ENCODE data around the gene C12orf75.
"Not testable (repeated sequence)": the region's sequence is repeated elsewhere in the genome, so short reads cannot be mapped to it uniquely, and the experiment has no call there.

Gene C12orf75

DNA sequence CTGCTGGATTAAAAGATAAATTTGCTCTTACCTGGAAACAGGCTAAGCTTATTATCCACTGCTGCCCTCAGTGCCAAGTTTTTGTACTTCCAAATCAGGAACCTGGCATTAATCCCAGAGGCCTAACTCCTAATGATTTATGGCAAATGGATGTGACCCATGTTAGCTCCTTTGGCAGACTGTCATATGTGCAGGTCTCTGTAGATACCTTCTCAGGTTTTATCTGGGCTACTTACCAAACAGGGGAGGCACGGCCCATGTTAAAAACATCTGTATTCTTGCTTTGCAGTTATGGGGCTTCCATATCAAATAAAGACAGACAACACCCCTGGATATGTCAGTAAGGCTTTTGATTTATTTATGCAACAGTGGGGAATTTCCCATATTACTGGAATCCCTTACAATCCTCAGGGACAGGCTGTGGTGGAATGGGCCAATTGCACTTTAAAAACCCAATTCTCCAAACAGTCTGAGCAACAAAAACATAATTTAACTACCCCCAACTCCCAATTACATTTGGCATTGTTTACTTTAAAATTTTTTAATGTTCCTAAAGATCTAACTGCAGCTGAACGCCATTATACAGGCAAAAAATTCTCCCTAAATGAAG lies 19.9 kb upstream of the C12orf75 start:
- peak; percentile 71 for DNase-seq

- DNase-seq, result not testable (repeated sequence)
Observed at GRCh38 chr12:105311936-105312335, 18.6 kb upstream of the C12orf75 start.

GRCh38 chr12:105313755-105314154 lies 16.7 kb upstream of the C12orf75 start:
- DNase-seq, result not testable (repeated sequence)

DNA sequence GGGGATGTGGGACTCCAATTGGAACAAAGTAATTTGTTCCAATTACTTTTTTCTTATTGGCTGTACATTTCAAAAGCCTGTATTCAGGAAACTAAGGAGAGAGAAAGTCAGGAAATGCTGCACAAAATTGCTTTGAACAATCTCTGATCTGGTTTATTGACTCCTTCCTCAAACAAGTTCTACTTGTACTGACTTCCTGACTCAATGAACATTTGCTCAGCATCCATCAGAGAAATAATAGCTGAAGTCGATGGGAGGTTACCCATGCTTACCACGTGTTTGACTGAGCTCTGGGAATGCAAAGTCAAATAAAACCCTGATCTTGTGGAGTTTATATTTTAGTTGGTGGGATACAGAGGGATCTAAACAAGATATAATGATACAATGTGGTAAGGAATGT lies 15.4 kb upstream of the C12orf75 start:
- no peak for DNase-seq

DNA sequence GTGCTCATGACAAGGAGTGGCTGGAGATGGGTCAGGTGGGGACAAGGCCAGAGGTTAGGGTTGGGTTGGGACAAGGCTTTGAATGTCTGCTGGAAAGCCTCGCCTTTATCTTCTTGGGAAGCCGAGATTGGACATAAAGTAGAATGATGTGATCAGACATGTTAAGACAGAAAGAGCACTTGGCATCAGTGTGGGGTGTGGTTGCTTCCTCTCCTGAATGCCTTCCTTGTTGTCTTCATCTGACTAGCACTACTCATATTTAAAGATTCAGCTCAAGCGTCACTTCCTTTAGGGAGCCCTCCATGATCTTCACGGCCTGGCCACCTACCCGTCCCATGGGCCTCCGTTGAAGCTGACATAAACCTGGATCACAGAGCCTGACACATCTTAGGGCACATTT lies 14.8 kb upstream of the C12orf75 start:
- no peak for DNase-seq

DNA sequence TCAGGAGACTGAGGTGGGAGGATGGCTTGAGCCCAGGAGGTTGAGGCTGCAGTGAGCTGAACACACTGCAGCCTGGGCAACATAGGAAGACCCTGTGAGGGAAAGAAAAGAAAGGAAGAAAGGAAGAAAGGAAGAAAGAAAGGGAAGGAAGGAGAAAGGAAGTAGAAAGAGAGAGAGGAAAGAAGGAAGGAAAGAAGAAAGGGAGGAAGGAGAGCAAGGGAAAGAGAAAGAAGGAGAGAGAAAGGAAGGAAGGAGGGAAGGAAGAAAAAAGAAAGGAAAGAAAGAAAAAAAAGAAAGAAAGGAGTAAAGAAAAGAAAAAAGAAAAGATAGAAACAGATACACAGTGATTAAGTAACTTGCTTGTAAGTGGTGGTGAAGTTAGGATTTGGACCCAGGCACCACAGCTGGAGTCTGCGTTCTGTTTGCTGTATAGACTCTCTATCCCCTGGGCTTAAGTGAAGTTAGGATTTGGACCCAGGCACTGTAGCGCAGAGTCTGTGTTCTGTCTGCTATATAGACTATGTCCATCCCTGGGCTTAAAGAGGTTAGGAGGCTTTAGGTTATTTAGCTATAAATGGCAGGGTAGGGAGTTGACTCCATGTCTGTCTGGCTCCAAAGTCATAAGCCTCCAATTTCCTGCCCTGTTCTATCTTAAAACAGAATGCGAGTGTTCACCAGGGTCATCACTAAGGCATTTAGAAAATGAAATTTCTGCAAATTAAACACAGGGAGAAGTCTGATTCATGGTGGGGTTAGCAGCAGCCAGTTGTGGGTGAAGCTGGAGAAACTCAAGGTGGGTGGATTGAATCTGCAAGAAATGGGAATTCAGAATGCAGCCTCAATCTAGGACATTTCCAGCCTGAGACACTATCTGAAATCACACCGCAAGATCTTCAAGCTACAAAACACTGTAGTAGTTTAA lies 13.3 kb upstream of the C12orf75 start:
- no peak for DNase-seq

- DNase-seq, result no peak
Observed at GRCh38 chr12:105317942-105318621, 12.4 kb upstream of the C12orf75 start.

- DNase-seq, result no peak
Observed at GRCh38 chr12:105318651-105319483, 11.6 kb upstream of the C12orf75 start.

- DNase-seq, result no peak
Observed at GRCh38 chr12:105319691-105320209, 10.7 kb upstream of the C12orf75 start.

DNA sequence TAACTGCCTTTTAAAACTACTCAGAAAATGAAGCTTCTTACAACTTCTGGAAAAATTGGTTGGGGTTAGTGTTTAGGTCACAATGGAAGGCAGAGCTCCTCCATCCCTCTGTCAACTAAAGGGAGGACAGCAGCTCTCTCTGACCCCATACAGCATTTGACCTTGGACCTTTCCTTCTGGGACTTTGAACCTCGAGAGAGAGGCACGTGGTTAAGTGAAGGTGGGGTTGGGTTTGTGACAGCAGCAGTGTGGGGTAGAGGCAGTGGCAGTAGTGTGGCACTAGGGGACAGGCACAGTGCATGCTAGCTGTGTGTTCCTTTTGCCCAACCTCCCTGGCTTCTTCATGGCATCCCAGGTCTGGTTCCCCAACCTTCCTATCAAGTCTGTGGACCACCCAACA lies 9.4 kb upstream of the C12orf75 start:
- no peak for DNase-seq

- no peak for DNase-seq
Observed at GRCh38 chr12:105322070-105322469, 8.4 kb upstream of the C12orf75 start.

DNA sequence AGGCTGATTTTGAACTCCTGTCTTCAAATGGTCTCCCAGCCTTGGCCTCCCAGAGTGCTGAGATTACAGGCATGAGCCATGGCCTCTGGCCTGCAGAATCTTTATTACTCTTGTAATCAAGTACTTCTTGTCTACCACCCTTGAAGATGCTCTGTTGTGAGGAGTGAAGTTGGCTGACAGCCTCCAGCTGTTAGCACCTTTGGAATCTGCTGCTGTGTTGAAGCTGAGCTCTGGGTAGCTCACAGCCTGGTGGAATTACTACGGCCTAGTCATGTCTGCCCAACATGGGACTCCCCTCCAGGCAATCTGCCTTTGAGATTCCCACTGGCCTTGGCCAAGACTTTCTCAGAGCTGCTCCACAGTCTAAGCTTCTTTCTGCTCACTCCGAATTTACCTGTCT lies 5.8 kb upstream of the C12orf75 start:
- no peak for DNase-seq

DNA sequence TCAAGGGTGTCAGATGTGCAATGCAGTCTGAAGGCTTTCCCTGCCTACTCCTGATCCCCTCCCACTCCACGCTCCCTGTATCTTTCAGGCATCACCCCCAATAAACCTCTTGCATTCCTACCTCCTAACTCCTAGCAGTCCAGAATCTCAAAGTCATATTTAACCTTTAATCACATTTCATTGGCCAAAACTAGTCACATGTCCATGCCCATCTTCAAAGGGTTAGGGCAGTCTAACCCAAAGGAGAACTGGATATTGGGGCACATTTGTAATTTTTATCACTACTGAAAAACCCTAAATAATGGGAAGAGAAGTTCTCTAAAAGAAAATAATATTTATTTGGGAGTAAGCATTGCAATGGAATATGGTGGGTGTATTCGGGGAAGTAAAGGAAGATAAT lies 5.4 kb upstream of the C12orf75 start:
- DNase-seq, result no peak

DNA sequence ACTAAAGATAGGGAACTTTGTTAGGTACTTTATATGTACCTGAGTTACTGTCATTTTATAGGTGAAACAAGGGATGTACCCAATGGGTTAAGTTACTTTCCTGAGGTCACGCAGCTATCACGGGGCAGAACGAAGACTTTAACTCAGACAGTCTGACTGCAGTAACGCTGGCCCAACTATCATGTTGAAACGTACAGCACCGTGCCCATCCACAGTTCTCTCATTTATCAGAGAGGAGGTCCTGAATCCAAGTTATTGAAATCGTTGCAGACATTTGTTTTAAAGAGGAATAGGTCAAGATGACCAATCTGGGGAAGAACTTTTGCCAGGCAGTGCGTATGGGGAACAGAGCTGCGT lies 587 bp upstream of the C12orf75 start:
- DNase-seq, result no peak

DNA sequence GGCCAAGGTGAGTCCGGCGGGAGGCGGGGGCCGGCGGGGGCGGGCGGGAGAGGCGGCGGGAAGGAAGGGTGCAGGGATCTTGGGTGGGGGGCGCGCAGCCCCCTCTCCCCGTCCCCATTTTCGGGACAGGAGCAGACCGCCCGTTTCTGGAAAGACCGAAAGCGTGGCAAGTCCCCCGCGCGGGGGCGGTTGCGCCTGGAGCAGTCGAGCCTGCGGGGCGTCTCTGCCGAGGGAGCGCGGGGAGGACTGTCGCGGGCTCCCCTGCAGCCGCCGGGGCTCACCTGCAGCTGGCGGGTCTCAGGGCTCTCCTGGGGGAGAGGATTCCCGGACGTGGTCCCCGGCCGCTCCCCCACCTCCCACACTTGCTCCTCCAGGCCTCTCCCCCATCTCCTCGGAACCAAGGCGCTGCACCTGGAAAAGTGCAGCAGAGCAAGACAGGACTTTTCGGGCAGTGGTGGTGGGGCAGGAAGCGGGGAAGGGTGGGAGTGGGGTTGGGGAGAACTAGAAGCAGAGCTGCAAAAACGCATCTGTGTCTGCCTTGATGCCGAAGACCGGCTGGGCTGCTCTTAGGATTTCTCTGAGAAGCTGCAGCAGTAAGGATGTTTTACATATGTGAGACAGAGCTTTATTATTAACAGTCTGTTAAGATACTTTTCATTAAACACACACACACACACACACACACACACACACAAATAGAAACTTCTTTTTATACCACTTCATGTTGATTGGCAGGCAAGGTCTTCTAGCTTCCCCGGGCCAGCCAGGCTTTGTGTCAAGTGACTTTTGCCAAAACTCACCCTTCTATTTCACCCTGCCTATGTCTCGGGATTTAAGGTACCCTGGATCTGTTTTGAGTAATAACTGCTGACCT lies 677 bp downstream of the C12orf75 start:
- peak; percentile 47 for DNase-seq

DNA sequence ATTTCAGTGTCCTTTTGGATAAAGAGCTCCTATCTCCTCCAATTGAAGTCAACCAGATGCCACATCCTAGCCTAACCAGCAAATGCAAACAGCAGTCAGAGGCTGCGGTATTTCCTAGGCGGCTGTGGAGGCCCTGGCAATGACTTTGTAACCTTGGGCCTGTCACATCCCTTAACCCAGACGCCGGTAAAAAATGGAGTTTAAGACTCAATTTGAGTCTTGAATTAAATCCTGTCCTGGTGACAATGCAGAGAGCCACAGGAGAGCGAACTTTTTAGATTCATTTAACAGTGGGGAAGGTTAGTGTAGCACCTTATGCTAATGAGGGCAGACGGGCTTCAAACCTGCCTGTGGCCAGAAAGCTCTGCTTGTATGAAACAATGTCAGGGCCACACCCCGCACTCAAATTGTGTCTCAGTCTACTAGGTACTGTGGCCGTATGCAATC lies 1.3 kb downstream of the C12orf75 start:
- DNase-seq, result peak; percentile 14

DNA sequence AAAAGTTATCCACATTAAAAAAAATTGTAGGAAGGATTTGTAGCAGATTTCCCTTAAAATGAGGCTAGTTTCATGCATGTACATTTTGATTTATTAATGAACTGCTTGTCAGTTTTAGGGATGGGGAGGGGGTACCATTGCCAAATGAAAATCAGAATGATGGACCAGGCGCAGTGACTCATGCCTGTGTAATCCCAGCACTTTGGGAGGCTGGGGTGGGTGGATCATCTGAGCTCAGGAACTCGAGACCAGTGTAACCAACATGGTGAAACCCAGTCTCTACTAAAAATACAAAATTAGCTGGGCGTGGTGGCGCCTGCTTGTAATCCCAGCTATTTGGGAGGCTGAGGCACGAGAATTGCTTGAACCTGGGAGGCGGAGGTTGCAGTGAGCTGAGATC lies 1.8 kb downstream of the C12orf75 start:
- not testable (repeated sequence) for DNase-seq

DNA sequence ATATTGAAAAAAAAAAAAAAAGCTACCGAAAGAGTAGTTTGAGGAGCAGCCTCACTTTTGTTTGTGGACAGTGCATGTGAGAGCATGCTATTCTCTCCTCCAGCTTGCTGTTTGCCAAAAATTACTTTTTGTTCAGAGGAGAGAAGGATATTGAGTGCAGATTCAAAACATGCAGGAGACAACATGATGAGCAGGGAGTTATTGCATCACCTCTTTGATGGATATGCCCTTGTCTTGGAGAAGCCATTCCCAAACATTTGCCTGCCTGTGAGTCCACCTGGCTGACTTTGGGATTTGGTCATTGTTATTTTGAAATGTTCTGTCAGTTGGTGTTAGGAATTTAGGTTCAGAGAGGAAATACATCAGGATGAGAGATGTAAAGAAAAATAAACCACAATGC lies 2.4 kb downstream of the C12orf75 start:
- no peak for DNase-seq

- peak; percentile 17 for DNase-seq
Observed at GRCh38 chr12:105334001-105334400, 3.5 kb downstream of the C12orf75 start.

GRCh38 chr12:105334582-105334981 lies 4.1 kb downstream of the C12orf75 start:
- DNase-seq, result no peak

DNA sequence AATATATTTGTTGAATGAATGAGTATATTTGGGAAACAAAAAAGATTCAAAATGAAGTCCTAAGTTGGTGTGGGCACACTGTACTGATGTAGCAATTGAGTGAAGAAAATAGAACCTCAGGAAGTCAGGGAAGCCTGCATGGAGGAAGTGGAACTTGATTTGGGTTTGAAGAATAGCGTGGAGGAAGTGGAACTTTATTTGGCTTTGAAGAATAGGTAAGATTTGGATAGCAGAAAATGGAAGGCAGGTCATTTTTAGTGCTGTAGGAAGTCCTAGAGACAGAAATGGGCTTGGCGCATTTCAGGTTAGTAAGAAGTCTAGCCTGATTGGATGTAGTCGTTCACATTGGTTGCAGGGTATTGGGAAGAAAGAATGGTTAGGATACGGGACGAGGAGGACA lies 5.4 kb downstream of the C12orf75 start:
- DNase-seq, result no peak

DNA sequence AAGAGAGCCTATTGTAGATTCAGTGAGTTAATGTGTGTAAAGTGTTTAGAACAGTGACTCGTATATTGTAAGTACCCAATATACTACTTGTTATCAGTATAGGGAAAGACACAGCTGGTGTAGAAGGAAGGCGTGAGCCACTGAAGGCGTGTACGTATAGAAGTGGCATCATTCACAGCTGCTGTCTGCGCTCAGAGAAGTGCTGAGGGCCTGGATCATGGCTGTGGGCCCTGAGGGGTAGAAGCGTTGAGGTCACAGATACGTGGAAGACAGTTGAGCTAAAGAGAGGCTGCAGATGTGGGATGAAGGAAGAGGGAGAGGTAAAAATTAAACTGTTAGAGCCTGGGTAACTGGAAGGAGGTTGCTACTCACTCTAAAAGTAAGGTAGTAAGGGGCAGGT lies 5.9 kb downstream of the C12orf75 start:
- DNase-seq, result no peak

Measured in NCI-H82 (cell line).